IPS-20b (cell line): Measurements from ENCODE around the gene GABRQ.

Experiments used
- H3K27ac ChIP-seq: one replicate; pipeline ENCODE4 v1.5.1; 2013; ENCODE audit warnings: low read length
- H3K27me3 ChIP-seq: 2 replicates; pipeline ENCODE4 v1.6.1; 2013; ENCODE audit warnings: mild to moderate bottlenecking, low read length, inconsistent platforms; ENCODE audit not compliant: insufficient read depth
- H3K36me3 ChIP-seq: 2 replicates; pipeline ENCODE4 v1.6.1; 2013; ENCODE audit warnings: low read depth, mild to moderate bottlenecking, inconsistent platforms, low read length, moderate library complexity; ENCODE audit not compliant: insufficient read depth
- H3K4me1 ChIP-seq: 2 replicates; pipeline ENCODE4 v1.6.1; 2013; ENCODE audit warnings: mild to moderate bottlenecking, control low read depth, inconsistent platforms, low read length, moderate library complexity; ENCODE audit not compliant: insufficient read depth
- H3K4me3 ChIP-seq: 2 replicates; pipeline ENCODE4 v1.5.1; 2013; ENCODE audit warnings: mild to moderate bottlenecking, low read length, inconsistent platforms
- H3K9ac ChIP-seq: 2 replicates; pipeline ENCODE4 v1.6.1; 2013; ENCODE audit warnings: low read depth, mild to moderate bottlenecking, inconsistent platforms, low read length, moderate library complexity
- H3K9me3 ChIP-seq: 2 replicates; pipeline ENCODE4 v1.6.1; 2013; ENCODE audit warnings: mild to moderate bottlenecking, low read depth, low read length, inconsistent platforms; ENCODE audit not compliant: insufficient read depth

The GABRQ gene

DNA sequence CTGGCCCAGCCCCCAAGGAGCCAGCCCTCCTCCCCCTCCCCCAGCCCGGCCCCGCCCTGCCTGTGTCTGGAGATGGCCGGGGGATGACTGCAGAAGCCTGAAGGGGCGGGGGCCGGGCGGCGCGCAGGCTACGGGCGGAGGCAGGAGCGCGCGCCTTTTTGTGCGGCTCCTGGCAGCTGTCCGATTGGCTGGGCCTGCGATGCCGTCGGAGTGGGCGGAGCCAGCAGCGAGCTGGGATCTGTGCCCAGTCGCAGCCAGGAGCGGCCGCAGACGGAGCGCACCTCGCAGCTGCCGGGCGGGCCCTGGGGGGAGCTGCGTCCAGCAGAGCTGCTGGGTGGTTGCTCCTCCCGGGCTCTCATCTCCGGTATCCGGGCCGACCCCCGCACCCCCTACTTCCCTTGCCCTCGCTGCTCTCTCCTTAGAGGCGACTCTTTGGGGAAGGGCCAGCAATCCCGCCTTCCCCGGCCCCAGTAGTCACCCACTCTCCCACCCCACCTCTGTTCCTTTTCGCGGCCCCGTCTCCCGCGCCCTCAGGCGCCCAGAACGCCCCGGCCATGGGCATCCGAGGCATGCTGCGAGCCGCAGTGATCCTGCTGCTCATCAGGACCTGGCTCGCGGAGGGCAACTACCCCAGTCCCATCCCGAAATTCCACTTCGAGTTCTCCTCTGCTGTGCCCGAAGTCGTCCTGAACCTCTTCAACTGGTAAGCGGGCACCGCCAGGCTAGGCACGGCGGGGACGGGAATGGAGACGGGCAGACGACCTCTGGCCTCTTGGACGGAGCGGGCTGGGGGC is at the start of gene GABRQ:
GABRQ (plus strand) TSS at position 247 of the 794 bp plus-strand sequence; CDS start at position 555, 308 bp downstream.
- peak within 1 kb of the TSS; percentile 41; the same call in 1 of the 2 replicates for H3K9ac ChIP-seq
- H3K4me3 ChIP-seq, result peak within 1 kb of the TSS; percentile 75
- peaks cover 35% of the 10 kb centered on the region for H3K27me3 ChIP-seq
- no peaks in the 10 kb centered on the region for H3K9me3 ChIP-seq
- H3K27ac ChIP-seq, result no peak within 1 kb of the TSS
- H3K4me1 ChIP-seq, result peaks cover 13% of the 10 kb centered on the region; the same call in 1 of the 2 replicates
- no peaks in the 10 kb centered on the region for H3K36me3 ChIP-seq

- Histone ChIP-seq H3K9me3 (no peaks in the 10 kb centered on the region), H3K36me3 (no peaks in the 10 kb centered on the region), H3K4me3 (no peak overlapping the region), H3K9ac (no peak overlapping the region), H3K27ac (no peak overlapping the region), H3K27me3 (no peaks in the 10 kb centered on the region), H3K4me1 (no peaks in the 10 kb centered on the region)
These were observed 49.5 kb upstream of the GABRQ start for GRCh38 chrX:152588206-152588605.

- Histone ChIP-seq H3K4me3 (no peak overlapping the region), H3K9ac (no peak overlapping the region), H3K27ac (no peak overlapping the region), H3K27me3 (no peaks in the 10 kb centered on the region), H3K36me3 (no peaks in the 10 kb centered on the region), H3K9me3 (no peaks in the 10 kb centered on the region), H3K4me1 (no peaks in the 10 kb centered on the region)
These were observed 36.7 kb upstream of the GABRQ start for GRCh38 chrX:152600853-152601633.

DNA sequence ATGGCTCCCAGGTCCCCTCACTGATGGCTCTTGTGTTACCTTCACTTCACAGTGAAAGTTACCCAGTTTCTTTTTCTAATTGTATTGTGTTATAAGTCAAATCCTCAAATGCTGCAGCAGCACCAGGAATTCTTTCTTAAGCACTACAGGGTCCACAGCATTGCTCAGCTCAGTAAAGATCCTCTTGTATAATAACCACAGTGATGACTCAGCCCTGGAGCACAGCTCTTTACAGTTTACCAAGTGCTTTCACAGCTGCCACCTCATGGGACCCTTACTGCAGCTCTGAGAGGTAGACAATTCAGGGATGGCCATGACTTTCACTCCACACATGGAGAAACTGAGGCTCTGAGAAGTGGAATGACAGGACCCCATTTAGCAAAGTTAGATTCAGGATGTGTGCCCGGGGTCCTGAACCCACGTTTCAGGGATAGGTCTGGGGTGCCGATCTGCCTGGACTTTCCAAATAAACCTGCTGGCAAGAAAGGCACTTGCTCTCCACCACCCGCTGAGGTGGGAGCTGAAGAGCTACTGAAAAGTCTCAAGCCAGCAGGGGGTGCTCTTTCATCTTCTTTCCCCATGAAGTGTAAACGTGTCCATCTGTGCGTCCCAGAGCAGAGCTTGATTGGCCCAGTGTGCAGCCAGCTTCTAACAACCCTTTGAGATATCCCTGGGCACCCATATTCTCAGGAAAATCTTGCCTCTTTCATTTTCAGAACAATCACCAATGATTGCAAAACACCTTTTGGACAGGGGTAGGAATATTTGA is 35.7 kb upstream of the GABRQ start:
- Histone ChIP-seq H3K27ac (no peak overlapping the region), H3K27me3 (no peaks in the 10 kb centered on the region), H3K36me3 (no peaks in the 10 kb centered on the region), H3K9ac (no peak overlapping the region), H3K9me3 (no peaks in the 10 kb centered on the region), H3K4me1 (no peaks in the 10 kb centered on the region), H3K4me3 (no peak overlapping the region)

- Histone ChIP-seq H3K27me3 (no peaks in the 10 kb centered on the region), H3K4me1 (no peaks in the 10 kb centered on the region), H3K9me3 (no peaks in the 10 kb centered on the region), H3K36me3 (no peaks in the 10 kb centered on the region), H3K9ac (no peak overlapping the region), H3K4me3 (no peak overlapping the region), H3K27ac (no peak overlapping the region)
These were observed 22.9 kb upstream of the GABRQ start for GRCh38 chrX:152614791-152615190.

GRCh38 chrX:152619897-152620296 is 17.8 kb upstream of the GABRQ start:
- no peaks in the 10 kb centered on the region for H3K27me3 ChIP-seq
- no peak overlapping the region for H3K27ac ChIP-seq

GRCh38 chrX:152632445-152633097 is 5.1 kb upstream of the GABRQ start:
- no peaks in the 10 kb centered on the region for H3K9me3 ChIP-seq
- H3K4me1 ChIP-seq, result no peaks in the 10 kb centered on the region
- no peak overlapping the region for H3K9ac ChIP-seq

More at GRCh38 chrX:152619897-152620296, 17.8 kb upstream of the GABRQ start:
- H3K36me3 ChIP-seq, result no peaks in the 10 kb centered on the region
- H3K9me3 ChIP-seq, result no peaks in the 10 kb centered on the region
- no peak overlapping the region for H3K9ac ChIP-seq
- no peaks in the 10 kb centered on the region for H3K4me1 ChIP-seq
- no peak overlapping the region for H3K4me3 ChIP-seq

GRCh38 chrX:152635941-152636340 is 1.8 kb upstream of the GABRQ start:
- no peak overlapping the region for H3K4me3 ChIP-seq
- H3K27ac ChIP-seq, result no peak overlapping the region
- H3K36me3 ChIP-seq, result no peaks in the 10 kb centered on the region
- H3K9me3 ChIP-seq, result no peaks in the 10 kb centered on the region
- peaks cover 35% of the 10 kb centered on the region for H3K27me3 ChIP-seq
- peaks cover 8% of the 10 kb centered on the region; the same call in 1 of the 2 replicates for H3K4me1 ChIP-seq
- no peak overlapping the region for H3K9ac ChIP-seq

More at GRCh38 chrX:152632445-152633097, 5.1 kb upstream of the GABRQ start:
- Histone ChIP-seq H3K36me3 (no peaks in the 10 kb centered on the region), H3K27me3 (peaks cover 8% of the 10 kb centered on the region; the same call in 1 of the 2 replicates), H3K27ac (no peak overlapping the region), H3K4me3 (no peak overlapping the region)

DNA sequence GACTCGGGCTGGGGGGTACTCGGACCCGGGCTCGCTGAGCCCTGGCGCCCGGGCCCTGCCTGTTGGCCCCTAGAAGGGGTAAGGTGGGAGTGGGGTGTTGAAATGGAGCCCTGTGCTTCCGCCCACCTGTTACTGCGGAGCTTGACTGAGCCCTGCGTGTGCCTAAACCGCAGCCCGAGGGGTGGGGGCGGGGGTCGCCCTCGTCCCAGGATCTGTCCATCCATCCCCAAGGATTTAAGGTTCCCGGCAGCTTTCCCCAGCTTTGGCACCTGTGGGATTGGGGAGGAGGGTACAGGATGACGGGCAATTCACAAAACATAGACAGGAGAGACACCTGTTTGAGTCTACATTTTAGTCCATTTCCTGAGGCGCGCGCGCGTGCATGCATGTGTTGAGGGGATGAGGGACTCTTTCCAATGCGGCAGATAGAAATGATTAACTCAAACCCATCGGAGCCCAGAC is 779 bp downstream of the GABRQ start:
- Histone ChIP-seq H3K4me3 (peak overlapping the region; percentile 75), H3K9ac (peak overlapping the region; percentile 41; the same call in 1 of the 2 replicates), H3K36me3 (no peaks in the 10 kb centered on the region; the same call in 1 of the 2 replicates), H3K4me1 (peaks cover 13% of the 10 kb centered on the region; the same call in 1 of the 2 replicates), H3K27me3 (peaks cover 35% of the 10 kb centered on the region), H3K27ac (no peak overlapping the region), H3K9me3 (no peaks in the 10 kb centered on the region)

GRCh38 chrX:152639426-152639825 is 1.7 kb downstream of the GABRQ start:
- H3K4me3 ChIP-seq, result no peak overlapping the region
- peaks cover 4% of the 10 kb centered on the region; the same call in 1 of the 2 replicates for H3K36me3 ChIP-seq
- peaks cover 13% of the 10 kb centered on the region; the same call in 1 of the 2 replicates for H3K4me1 ChIP-seq

More at GRCh38 chrX:152639426-152639825, 1.7 kb downstream of the GABRQ start:
- Histone ChIP-seq H3K27ac (no peak overlapping the region), H3K27me3 (peaks cover 35% of the 10 kb centered on the region), H3K9ac (no peak overlapping the region), H3K9me3 (no peaks in the 10 kb centered on the region)
